Loucy (cell line): ENCODE measurements around the gene TCN2.

ENCODE experiments used
- H2AFZ ChIP-seq: fragments of 200-600 bp; sonication (generic); 2 replicates; pipeline ENCODE4 v1.6.0; 2016; ENCODE audit warnings: antibody characterized with exemption, mild to moderate bottlenecking, low read length, moderate library complexity
- H3F3A ChIP-seq: fragments of 200-600 bp; 2 replicates; pipeline ENCODE4 v1.6.0; 2016; ENCODE audit warnings: antibody characterized with exemption, low read depth, mild to moderate bottlenecking
- H3K27me3 ChIP-seq: fragments of 200-600 bp; sonication (generic); 2 replicates; pipeline ENCODE4 v1.6.1; 2014; ENCODE audit warnings: low read length, mild to moderate bottlenecking; ENCODE audit not compliant: insufficient read depth, poor library complexity, severe bottlenecking
- H3K36me3 ChIP-seq: fragments of 200-600 bp; sonication (generic); 2 replicates; pipeline ENCODE4 v1.6.1; 2016; ENCODE audit warnings: low read length; ENCODE audit not compliant: insufficient read depth
- H3K4me1 ChIP-seq: fragments of 200-600 bp; sonication (generic); 2 replicates; pipeline ENCODE4 v1.5.1; 2014; ENCODE audit warnings: low read length, mild to moderate bottlenecking; ENCODE audit not compliant: insufficient read depth, poor library complexity, severe bottlenecking
- H3K4me2 ChIP-seq: fragments of 200-600 bp; sonication (generic); 2 replicates; pipeline ENCODE4 v1.6.0; 2014; ENCODE audit warnings: antibody characterized with exemption, low read length, low read depth, mild to moderate bottlenecking; ENCODE audit not compliant: poor library complexity, severe bottlenecking
- H3K4me3 ChIP-seq: fragments of 200-600 bp; sonication (generic); 2 replicates; pipeline ENCODE4 v1.5.1; 2014; ENCODE audit warnings: low read length, mild to moderate bottlenecking, mixed read lengths; ENCODE audit not compliant: poor library complexity, severe bottlenecking
- H3K79me2 ChIP-seq: fragments of 200-600 bp; sonication (generic); 2 replicates; pipeline ENCODE4 v1.6.1; 2014; ENCODE audit warnings: low read length; ENCODE audit not compliant: insufficient read depth
- H3K9ac ChIP-seq: fragments of 200-600 bp; sonication (generic); 2 replicates; pipeline ENCODE4 v1.6.0; 2014; ENCODE audit warnings: mild to moderate bottlenecking, low read depth, low read length, moderate library complexity; ENCODE audit not compliant: poor library complexity, severe bottlenecking
- H3K9me2 ChIP-seq: fragments of 200-600 bp; sonication (generic); replicated peaks from 2 replicates; pipeline ENCODE4 v1.6.1; 2016; ENCODE audit warnings: low read depth, low read length, mixed read lengths
- H3K9me3 ChIP-seq: fragments of 200-600 bp; sonication (generic); 2 replicates; pipeline ENCODE4 v1.6.1; 2014; ENCODE audit warnings: mild to moderate bottlenecking, antibody characterized with exemption, low read length, low read depth; ENCODE audit not compliant: insufficient read depth
- H4K20me1 ChIP-seq: fragments of 200-600 bp; sonication (generic); 2 replicates; pipeline ENCODE4 v1.6.0; 2014; ENCODE audit warnings: antibody characterized with exemption, low read length, mild to moderate bottlenecking; ENCODE audit not compliant: insufficient read depth, poor library complexity, severe bottlenecking
- CTCF ChIP-seq: fragments of 200-600 bp; sonication (generic); conservative IDR thresholded peaks from 2 replicates; pipeline ENCODE4 v1.5.1; 2014; ENCODE audit warnings: mild to moderate bottlenecking, antibody characterized with exemption, low read length
- EZH2phosphoT487 ChIP-seq: fragments of 200-600 bp; IDR thresholded peaks from 2 replicates; pipeline ENCODE4 v1.6.1; 2018; ENCODE audit warnings: antibody characterized with exemption, mild to moderate bottlenecking, moderate library complexity, borderline replicate concordance

The TCN2 gene

GRCh38 chr22:30664798-30665197 lies 57.8 kb downstream of the TCN2 start:
- H3K27me3 ChIP-seq: no peaks in the 10 kb centered on the region

GRCh38 chr22:30665266-30665665 lies 58.3 kb downstream of the TCN2 start:
- no peaks in the 10 kb centered on the region for H3F3A ChIP-seq

More at GRCh38 chr22:30664798-30665197, 57.8 kb downstream of the TCN2 start:
- TF ChIP-seq CTCF (no peak), EZH2phosphoT487 (no peak)
- Histone ChIP-seq H3K9ac (no peak overlapping the region), H3K4me1 (peaks cover 8% of the 10 kb centered on the region), H3K36me3 (no peaks in the 10 kb centered on the region), H3K4me2 (no peak overlapping the region), H3K9me3 (no peaks in the 10 kb centered on the region), H3K9me2 (no peaks in the 10 kb centered on the region), H2AFZ (no peak overlapping the region), H4K20me1 (no peaks in the 10 kb centered on the region), H3K4me3 (no peak overlapping the region), H3K79me2 (no peaks in the 10 kb centered on the region), H3F3A (no peaks in the 10 kb centered on the region)

GRCh38 chr22:30665786-30666185 lies 58.8 kb downstream of the TCN2 start:
- Histone ChIP-seq H3K9me3 (no peaks in the 10 kb centered on the region), H3K27me3 (no peaks in the 10 kb centered on the region), H3K4me2 (no peak overlapping the region), H3K79me2 (no peaks in the 10 kb centered on the region), H3K9ac (no peak overlapping the region), H4K20me1 (no peaks in the 10 kb centered on the region), H3F3A (no peaks in the 10 kb centered on the region), H2AFZ (no peak overlapping the region), H3K36me3 (no peaks in the 10 kb centered on the region), H3K4me3 (no peak overlapping the region), H3K9me2 (no peaks in the 10 kb centered on the region), H3K4me1 (peaks cover 8% of the 10 kb centered on the region)
- no peak for TF ChIP-seq CTCF
- no peak for TF ChIP-seq EZH2phosphoT487

More at GRCh38 chr22:30665266-30665665, 58.3 kb downstream of the TCN2 start:
- no peaks in the 10 kb centered on the region for H4K20me1 ChIP-seq
- H3K9ac ChIP-seq: no peak overlapping the region
- H3K4me3 ChIP-seq: no peak overlapping the region
- H3K4me1 ChIP-seq: peaks cover 8% of the 10 kb centered on the region
- H3K79me2 ChIP-seq: no peaks in the 10 kb centered on the region
- H3K9me3 ChIP-seq: no peaks in the 10 kb centered on the region
- no peaks in the 10 kb centered on the region for H3K9me2 ChIP-seq
- TF ChIP-seq CTCF (no peak), EZH2phosphoT487 (no peak)
- no peak overlapping the region for H3K4me2 ChIP-seq
- no peaks in the 10 kb centered on the region for H3K27me3 ChIP-seq
- H3K36me3 ChIP-seq: no peaks in the 10 kb centered on the region
- no peak overlapping the region for H2AFZ ChIP-seq
